AG04450 (cell line): ENCODE data around the gene SLC25A10. TPM values are rescaled to one million over a fixed set of nuclear protein-coding genes. Genes with fewer than 3 reads are reported as not detected.

Source experiments
- CTCF ChIA-PET: fragments of 300-600, 350-600 bp; formaldehyde crosslinking; extraction: SDS; loops from one replicate; lab custom pipeline; 2022; ENCODE audit warnings: antibody characterized with exemption, inconsistent platforms; lab: Charles Lee
- POLR2A ChIA-PET: fragments of 350-600 bp; formaldehyde crosslinking; extraction: SDS; loops from one replicate; lab custom pipeline; 2021; ENCODE audit warnings: antibody characterized with exemption, inconsistent platforms; lab: Yijun Ruan, JAX
- DNase-seq: peaks from one replicate; pipeline ENCODE4 v3.0.0-alpha.2; 2011; ENCODE audit warnings: low read depth, low spot score
- H3K27ac ChIP-seq: one replicate; pipeline ENCODE4 v1.5.1; 2012; ENCODE audit warnings: low read depth, low read length, control low read depth
- H3K27me3 ChIP-seq: one replicate; pipeline ENCODE4 v1.6.0; 2012; ENCODE audit warnings: low read length; ENCODE audit not compliant: control insufficient read depth, insufficient read depth
- H3K4me3 ChIP-seq: 2 replicates; pipeline ENCODE4 v1.5.1; 2011; ENCODE audit warnings: mild to moderate bottlenecking, low read depth, low read length, control low read depth
- H3K9me3 ChIP-seq: 2 replicates; pipeline ENCODE4 v1.5.1; 2012; ENCODE audit warnings: low read length; ENCODE audit not compliant: control insufficient read depth, insufficient read depth
- polyA plus RNA-seq: library from polyadenylated mRNA; depleted of rRNA; stranded (reverse); fragments of >200 nt; gene quantifications from 2 replicates; pipeline ENCODE4 v1.2.3, GENCODE V29; 2011
- TF ChIP-seq, protein P1 (sequence below): IDR thresholded peaks from 2 replicates; pipeline ENCODE4 v1.5.1; 2011; ENCODE audit warnings: low read depth, low read length, control low read depth, inconsistent platforms

Gene SLC25A10
- polyA plus RNA-seq, 1 experiment = 3.3 TPM

DNA sequence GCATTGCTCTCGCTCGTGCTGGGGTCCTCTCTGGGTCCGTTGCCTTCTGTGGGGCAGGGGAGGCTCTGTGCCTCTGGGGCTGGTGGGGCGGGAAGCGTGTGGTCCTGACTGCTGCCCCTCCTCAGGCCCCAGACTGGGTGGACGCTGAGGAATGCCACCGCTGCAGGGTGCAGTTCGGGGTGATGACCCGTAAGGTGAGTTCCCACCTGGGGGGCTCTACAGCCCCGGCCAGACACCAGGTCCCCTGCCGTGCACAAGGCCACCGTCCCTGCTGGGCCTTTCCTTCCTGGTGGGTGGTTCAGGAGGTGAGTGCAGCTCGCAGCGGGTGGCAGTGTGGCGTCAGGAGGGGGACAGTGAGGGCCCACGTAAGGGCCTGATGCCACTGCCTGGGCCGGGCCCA, 21.5 kb upstream of the SLC25A10 start:
- DNase-seq = no peak
- TF ChIP-seq, protein P1, sequence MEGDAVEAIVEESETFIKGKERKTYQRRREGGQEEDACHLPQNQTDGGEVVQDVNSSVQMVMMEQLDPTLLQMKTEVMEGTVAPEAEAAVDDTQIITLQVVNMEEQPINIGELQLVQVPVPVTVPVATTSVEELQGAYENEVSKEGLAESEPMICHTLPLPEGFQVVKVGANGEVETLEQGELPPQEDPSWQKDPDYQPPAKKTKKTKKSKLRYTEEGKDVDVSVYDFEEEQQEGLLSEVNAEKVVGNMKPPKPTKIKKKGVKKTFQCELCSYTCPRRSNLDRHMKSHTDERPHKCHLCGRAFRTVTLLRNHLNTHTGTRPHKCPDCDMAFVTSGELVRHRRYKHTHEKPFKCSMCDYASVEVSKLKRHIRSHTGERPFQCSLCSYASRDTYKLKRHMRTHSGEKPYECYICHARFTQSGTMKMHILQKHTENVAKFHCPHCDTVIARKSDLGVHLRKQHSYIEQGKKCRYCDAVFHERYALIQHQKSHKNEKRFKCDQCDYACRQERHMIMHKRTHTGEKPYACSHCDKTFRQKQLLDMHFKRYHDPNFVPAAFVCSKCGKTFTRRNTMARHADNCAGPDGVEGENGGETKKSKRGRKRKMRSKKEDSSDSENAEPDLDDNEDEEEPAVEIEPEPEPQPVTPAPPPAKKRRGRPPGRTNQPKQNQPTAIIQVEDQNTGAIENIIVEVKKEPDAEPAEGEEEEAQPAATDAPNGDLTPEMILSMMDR = no peak
- no peak overlapping the region for H3K4me3 ChIP-seq
- no peaks in the 10 kb centered on the region for H3K27me3 ChIP-seq
- no peaks in the 10 kb centered on the region; the same call in 1 of the 2 replicates for H3K9me3 ChIP-seq
- H3K27ac ChIP-seq = no peak overlapping the region
- POLR2A ChIA-PET = no interaction called here
- CTCF ChIA-PET = no interaction called here

DNA sequence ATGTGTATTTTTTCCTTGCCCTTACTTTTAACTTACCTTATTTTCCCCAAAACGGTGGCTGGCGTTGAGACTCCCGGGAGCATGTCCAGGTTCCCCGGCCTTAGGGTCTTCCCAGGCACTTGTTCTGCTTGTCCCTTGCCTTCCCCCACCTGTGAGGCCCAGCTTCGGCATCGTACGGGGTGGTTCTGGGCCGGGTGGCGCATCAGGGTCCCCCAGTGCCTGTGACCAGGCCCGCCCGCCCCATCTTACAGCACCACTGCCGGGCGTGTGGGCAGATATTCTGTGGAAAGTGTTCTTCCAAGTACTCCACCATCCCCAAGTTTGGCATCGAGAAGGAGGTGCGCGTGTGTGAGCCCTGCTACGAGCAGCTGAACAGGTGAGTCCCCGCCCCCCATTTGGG, 20.9 kb upstream of the SLC25A10 start:
- DNase-seq = no peak
- H3K9me3 ChIP-seq = no peaks in the 10 kb centered on the region; the same call in 1 of the 2 replicates
- TF ChIP-seq, protein P1 = no peak
- CTCF ChIA-PET = no interaction called here
- no peak overlapping the region for H3K4me3 ChIP-seq
- no peaks in the 10 kb centered on the region for H3K27me3 ChIP-seq
- POLR2A ChIA-PET = interaction anchor here (1.0 kb wide), 1 partner anchor 12 kb away, joined by 3 read pairs; the partner anchor contains the start of gene MRPL12
- no peak overlapping the region for H3K27ac ChIP-seq

DNA sequence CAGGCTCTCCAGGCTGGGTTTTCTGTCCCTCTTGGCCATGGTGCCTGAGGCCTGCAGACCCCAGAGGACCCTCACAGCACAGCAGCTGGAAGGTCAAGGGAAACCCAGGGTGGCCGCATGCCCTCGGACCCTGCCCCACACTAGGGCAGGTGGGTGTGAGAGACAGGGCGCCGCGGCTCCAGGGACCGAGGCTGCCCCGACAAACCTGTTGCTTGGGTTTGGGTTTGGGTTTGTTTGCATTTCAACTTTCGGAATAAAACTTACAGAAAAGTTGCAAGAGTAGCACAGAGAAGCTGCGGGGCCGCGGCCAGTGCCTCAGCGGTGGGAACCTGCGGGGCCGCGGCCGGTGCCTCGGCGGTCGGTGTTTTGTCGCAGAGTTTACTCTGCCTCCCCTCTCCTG, 20.5 kb upstream of the SLC25A10 start:
- TF ChIP-seq, protein P1 = no peak
- H3K27ac ChIP-seq = no peak overlapping the region
- CTCF ChIA-PET = no interaction called here
- H3K9me3 ChIP-seq = no peaks in the 10 kb centered on the region; the same call in 1 of the 2 replicates
- no peak for DNase-seq
- POLR2A ChIA-PET = interaction anchor here (1.0 to 1.1 kb wide), 2 partner anchors 8 to 11 kb away, joined by 3 read pairs; partner anchors contain the start of genes ARL16, HGS and MRPL12
- no peak overlapping the region for H3K4me3 ChIP-seq
- no peaks in the 10 kb centered on the region for H3K27me3 ChIP-seq

DNA sequence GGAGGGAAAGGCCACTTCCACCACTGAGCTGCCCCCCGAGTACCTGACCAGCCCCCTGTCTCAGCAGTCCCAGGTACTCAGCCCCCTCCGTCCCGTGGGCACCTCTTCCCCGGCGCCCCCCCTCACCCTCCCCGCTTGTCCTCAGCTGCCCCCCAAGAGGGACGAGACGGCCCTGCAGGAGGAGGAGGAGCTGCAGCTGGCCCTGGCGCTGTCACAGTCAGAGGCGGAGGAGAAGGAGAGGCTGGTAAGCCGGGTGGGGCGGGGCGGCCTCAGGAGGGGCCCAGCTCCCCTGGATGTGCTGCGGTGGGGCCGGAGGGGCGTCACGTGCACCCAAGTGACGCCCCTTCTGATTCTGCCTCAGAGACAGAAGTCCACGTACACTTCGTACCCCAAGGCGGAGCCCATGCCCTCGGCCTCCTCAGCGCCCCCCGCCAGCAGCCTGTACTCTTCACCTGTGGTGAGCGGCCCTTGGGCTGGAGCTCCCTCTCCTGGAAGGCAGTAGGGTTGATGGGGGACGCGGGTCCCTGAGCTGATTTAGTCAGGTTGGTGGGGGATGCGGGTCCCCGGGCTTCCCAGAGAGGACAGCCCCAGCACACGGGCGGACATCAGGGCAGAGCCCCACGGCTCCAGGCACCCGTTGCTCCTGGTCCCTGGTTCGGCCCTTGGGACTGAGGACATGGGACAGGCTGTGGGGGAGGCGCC, 18.4 kb upstream of the SLC25A10 start:
- DNase-seq = no peak
- CTCF ChIA-PET = no interaction called here
- no peak overlapping the region for H3K27ac ChIP-seq
- TF ChIP-seq, protein P1 = no peak
- H3K27me3 ChIP-seq = no peaks in the 10 kb centered on the region
- H3K4me3 ChIP-seq = no peak overlapping the region
- POLR2A ChIA-PET = interaction anchor here (0.8 kb wide), 1 partner anchor 10 kb away, joined by 3 read pairs; the partner anchor contains the start of gene MRPL12
- H3K9me3 ChIP-seq = no peaks in the 10 kb centered on the region; the same call in 1 of the 2 replicates

DNA sequence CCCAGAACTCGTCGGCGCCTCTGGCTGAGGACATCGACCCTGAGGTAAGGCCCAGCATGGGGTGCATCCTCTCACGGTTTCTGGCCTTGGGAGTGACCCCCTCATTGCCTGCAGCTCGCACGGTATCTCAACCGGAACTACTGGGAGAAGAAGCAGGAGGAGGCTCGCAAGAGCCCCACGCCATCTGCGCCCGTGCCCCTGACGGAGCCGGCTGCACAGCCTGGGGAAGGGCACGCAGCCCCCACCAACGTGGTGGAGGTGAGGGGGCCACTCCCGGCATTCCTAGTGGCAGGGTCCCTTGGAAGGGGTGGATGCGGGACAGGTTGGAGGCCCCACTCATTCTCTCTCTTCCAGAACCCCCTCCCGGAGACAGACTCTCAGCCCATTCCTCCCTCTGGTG, 17.3 kb upstream of the SLC25A10 start:
- TF ChIP-seq, protein P1 = no peak
- H3K27me3 ChIP-seq = no peaks in the 10 kb centered on the region
- DNase-seq = no peak
- no peak overlapping the region for H3K4me3 ChIP-seq
- no peak overlapping the region for H3K27ac ChIP-seq
- ChIA-PET CTCF (no interaction called here), POLR2A (interaction anchor here (1.5 kb wide), 1 partner anchor 9 kb away, joined by 6 read pairs; no protein-coding TSS in a partner anchor)
- H3K9me3 ChIP-seq = no peaks in the 10 kb centered on the region; the same call in 1 of the 2 replicates
